IPS-NIHi11 (cell line): ENCODE measurements around the gene CAD.
A peak's percentile ranks its signal among the peaks of the same experiment; 100 is the strongest.

Source experiments
- DNase-seq: peaks from one replicate; pipeline ENCODE4 v3.0.0; 2012; ENCODE audit warnings: mixed read lengths, low spot score

The CAD gene

GRCh38 chr2:27281442-27281841 lies 64.3 kb downstream of the CAD start:
- DNase-seq: no peak

- DNase-seq: no peak
Measured at GRCh38 chr2:27281855-27282559, 64.8 kb downstream of the CAD start, which contains the start of gene TRIM54. Gene TRIM54, plus strand, starts transcription at chr2:27282429. Its CDS starts 303 bp downstream, at chr2:27282732.

- DNase-seq: no peak
Measured at GRCh38 chr2:27282892-27283291, 65.7 kb downstream of the CAD start.

- no peak for DNase-seq
Measured at GRCh38 chr2:27284996-27285395, 67.8 kb downstream of the CAD start.

- DNase-seq: no peak
Measured at GRCh38 chr2:27285481-27285880, 68.3 kb downstream of the CAD start.

- no peak for DNase-seq
Measured at GRCh38 chr2:27288610-27289009, 71.4 kb downstream of the CAD start.

GRCh38 chr2:27290549-27290948 lies 73.4 kb downstream of the CAD start:
- no peak for DNase-seq

GRCh38 chr2:27291865-27292264 lies 74.7 kb downstream of the CAD start:
- DNase-seq: peak; percentile 62
